HG03442 (cell line): ENCODE results near the gene FAM114A1.

Experiments
- ATAC-seq: cut with Tn5 transposase; IDR thresholded peaks from one replicate; pipeline ENCODE4 v1.9.1; 2021; ENCODE audit warnings: mild to moderate bottlenecking, moderate library complexity; ENCODE audit not compliant: unreplicated experiment

FAM114A1 gene

GRCh38 chr4:38867478-38868058 is at the start of gene FAM114A1:
FAM114A1 (plus strand) TSS chr4:38867806; CDS start chr4:38878079, 10,273 bp downstream.
- ATAC-seq = peak; percentile 78

- ATAC-seq = peak; percentile 49
These were observed 49.1 kb upstream of the FAM114A1 start for GRCh38 chr4:38818441-38818976.

GRCh38 chr4:38819569-38819968 is 48.0 kb upstream of the FAM114A1 start:
- ATAC-seq = no peak

GRCh38 chr4:38820329-38821061 is 47.1 kb upstream of the FAM114A1 start:
- ATAC-seq = peak; percentile 53

- no peak for ATAC-seq
These were observed 45.9 kb upstream of the FAM114A1 start for GRCh38 chr4:38821739-38822138.

GRCh38 chr4:38822748-38823303 is 44.8 kb upstream of the FAM114A1 start:
- ATAC-seq = no peak

GRCh38 chr4:38823766-38824165 is 43.8 kb upstream of the FAM114A1 start:
- no peak for ATAC-seq

GRCh38 chr4:38829237-38829636 is 38.4 kb upstream of the FAM114A1 start:
- ATAC-seq = no peak

GRCh38 chr4:38831653-38832052 is 36.0 kb upstream of the FAM114A1 start:
- ATAC-seq = no peak

GRCh38 chr4:38832206-38832605 is 35.4 kb upstream of the FAM114A1 start:
- ATAC-seq = no peak

- no peak for ATAC-seq
These were observed 34.7 kb upstream of the FAM114A1 start for GRCh38 chr4:38832624-38833528.

GRCh38 chr4:38834570-38834969 is 33.0 kb upstream of the FAM114A1 start:
- ATAC-seq = no peak

GRCh38 chr4:38837334-38837733 is 30.3 kb upstream of the FAM114A1 start:
- no peak for ATAC-seq

- no peak for ATAC-seq
These were observed 29.8 kb upstream of the FAM114A1 start for GRCh38 chr4:38837849-38838248.

- ATAC-seq = no peak
These were observed 24.6 kb upstream of the FAM114A1 start for GRCh38 chr4:38842994-38843393.

GRCh38 chr4:38846015-38846414 is 21.6 kb upstream of the FAM114A1 start:
- ATAC-seq = no peak

- no peak for ATAC-seq
These were observed 12.1 kb upstream of the FAM114A1 start for GRCh38 chr4:38855466-38855865.

- ATAC-seq = no peak
These were observed 11.6 kb upstream of the FAM114A1 start for GRCh38 chr4:38856046-38856445.

- peak; percentile 34 for ATAC-seq
These were observed 10.9 kb upstream of the FAM114A1 start, which contains the start of gene TLR6 for GRCh38 chr4:38856524-38857337. TLR6 (minus strand) TSS chr4:38856817; CDS start chr4:38829473, 27,344 bp downstream.
